HG02623 (cell line): ENCODE results near the gene RAB22A.

Experiments used
- ATAC-seq: cut with Tn5 transposase; IDR thresholded peaks from one replicate; pipeline ENCODE4 v1.9.1; 2021; ENCODE audit warnings: moderate library complexity; ENCODE audit not compliant: unreplicated experiment

RAB22A gene

GRCh38 chr20:58309591-58310290, at the start of gene RAB22A:
Gene RAB22A, plus strand, starts transcription at chr20:58309715. Its CDS starts 262 bp downstream, at chr20:58309977.
- ATAC-seq = peak; percentile 75

- no peak for ATAC-seq
Observed at GRCh38 chr20:58260006-58260405, 49.5 kb upstream of the RAB22A start.

- no peak for ATAC-seq
Observed at GRCh38 chr20:58261660-58262059, 47.9 kb upstream of the RAB22A start.

GRCh38 chr20:58264271-58264670, 45.2 kb upstream of the RAB22A start:
- ATAC-seq = no peak

- ATAC-seq = no peak
Observed at GRCh38 chr20:58267389-58268215, 41.9 kb upstream of the RAB22A start.

- ATAC-seq = no peak
Observed at GRCh38 chr20:58268421-58268821, 41.1 kb upstream of the RAB22A start.

- no peak for ATAC-seq
Observed at GRCh38 chr20:58268936-58269619, 40.4 kb upstream of the RAB22A start.

GRCh38 chr20:58271606-58272351, 37.7 kb upstream of the RAB22A start:
- ATAC-seq = no peak

GRCh38 chr20:58274384-58274783, 35.1 kb upstream of the RAB22A start:
- ATAC-seq = no peak

- ATAC-seq = no peak
Observed at GRCh38 chr20:58277107-58277506, 32.4 kb upstream of the RAB22A start.

GRCh38 chr20:58277578-58278472, 31.7 kb upstream of the RAB22A start:
- ATAC-seq = no peak

- ATAC-seq = no peak
Observed at GRCh38 chr20:58286729-58287128, 22.8 kb upstream of the RAB22A start.

GRCh38 chr20:58287638-58288037, 21.9 kb upstream of the RAB22A start:
- no peak for ATAC-seq

- no peak for ATAC-seq
Observed at GRCh38 chr20:58289143-58289542, 20.4 kb upstream of the RAB22A start.

- no peak for ATAC-seq
Observed at GRCh38 chr20:58293453-58293852, 16.1 kb upstream of the RAB22A start.

GRCh38 chr20:58294497-58295455, 14.7 kb upstream of the RAB22A start:
- no peak for ATAC-seq

GRCh38 chr20:58296051-58296837, 13.3 kb upstream of the RAB22A start:
- ATAC-seq = no peak

GRCh38 chr20:58297394-58297793, 12.1 kb upstream of the RAB22A start:
- no peak for ATAC-seq
